ENCODE measurements around the gene JAG2.

- TF ChIP-seq TCF4 (CRISPR knock-in tag; IDR thresholded peaks at IDR 0.05; ENCODE audit: borderline replicate concordance) (no peak), ZFP3 (CRISPR knock-in tag; IDR thresholded peaks at IDR 0.05) (no peak), OSR1 (CRISPR knock-in tag; IDR thresholded peaks at IDR 0.05) (no peak), ZNF565 (CRISPR knock-in tag; conservative IDR thresholded peaks at IDR 0.05; ENCODE audit: low read depth) (no peak), PATZ1 (CRISPR knock-in tag; IDR thresholded peaks at IDR 0.05; ENCODE audit: borderline replicate concordance) (no peak), ZNF70 (CRISPR knock-in tag; IDR thresholded peaks at IDR 0.05) (no peak), ARNTL (CRISPR knock-in tag; IDR thresholded peaks at IDR 0.05; ENCODE audit: borderline replicate concordance, low read depth) (no peak), ZC3H10 (CRISPR knock-in tag; IDR thresholded peaks at IDR 0.05) (no peak), ZFP30 (CRISPR knock-in tag; IDR thresholded peaks at IDR 0.05) (no peak), RARB (CRISPR knock-in tag; IDR thresholded peaks at IDR 0.05) (no peak), PPARA (CRISPR knock-in tag; IDR thresholded peaks at IDR 0.05; ENCODE audit: borderline replicate concordance) (no peak)
These were observed 76.2 kb downstream of the JAG2 start for GRCh38 chr14:105092171-105093037.
